ENCODE results near the gene GNA15. TPM values are rescaled to one million over a fixed set of nuclear protein-coding genes. Genes with fewer than 3 reads are reported as not detected.
A peak's percentile ranks its signal among the peaks of the same experiment; 100 is the strongest.
"Not testable (repeated sequence)": the region's sequence is repeated elsewhere in the genome, so short reads cannot be mapped to it uniquely, and the experiment has no call there.

GNA15 gene
- total RNA-seq, 3 donors from 2014 or later: 1.9 to 6.2 (median 4.3) TPM

DNA sequence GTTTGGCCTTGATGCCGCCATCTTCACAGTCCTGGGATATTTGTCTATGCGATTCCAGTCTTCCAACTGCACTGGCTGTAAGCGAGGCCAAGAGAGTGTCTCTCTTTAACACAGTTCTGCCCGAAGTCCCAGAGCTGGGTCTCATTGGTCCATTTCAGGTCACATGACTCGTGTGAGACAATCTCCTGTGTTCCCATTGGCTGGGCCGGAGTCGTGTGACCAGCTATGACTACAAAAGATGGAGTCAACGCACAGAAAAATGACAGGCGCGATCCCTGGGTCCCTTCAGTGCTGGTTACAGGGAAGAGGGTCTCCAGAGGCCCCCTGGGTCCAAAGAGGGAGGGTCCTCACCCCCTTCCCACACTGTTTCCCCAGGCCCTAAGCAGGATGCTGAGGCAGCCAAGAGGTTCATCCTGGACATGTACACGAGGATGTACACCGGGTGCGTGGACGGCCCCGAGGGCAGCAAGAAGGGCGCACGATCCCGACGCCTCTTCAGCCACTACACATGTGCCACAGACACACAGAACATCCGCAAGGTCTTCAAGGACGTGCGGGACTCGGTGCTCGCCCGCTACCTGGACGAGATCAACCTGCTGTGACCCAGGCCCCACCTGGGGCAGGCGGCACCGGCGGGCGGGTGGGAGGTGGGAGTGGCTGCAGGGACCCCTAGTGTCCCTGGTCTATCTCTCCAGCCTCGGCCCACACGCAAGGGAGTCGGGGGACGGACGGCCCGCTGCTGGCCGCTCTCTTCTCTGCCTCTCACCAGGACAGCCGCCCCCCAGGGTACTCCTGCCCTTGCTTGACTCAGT, 26.8 kb downstream of the GNA15 start:
- H3K4me1 ChIP-seq (ENCODE audit: low read depth): peaks cover 3% of the 10 kb centered on the region
- ATAC-seq (no peak), DNase-seq (no peak)
- intact Hi-C loops (cut with DNase I, micrococcal nuclease): loop anchor here in 1 of 2 donors (10.0 kb wide), 2 partner anchors 198 to 278 kb away; no protein-coding TSS in a partner anchor
- H3K9me3 ChIP-seq: no peaks in the 10 kb centered on the region
- no peaks in the 10 kb centered on the region for H3K36me3 ChIP-seq (ENCODE audit: low read depth)
- H3K4me3 ChIP-seq: no peak overlapping the region
- TF ChIP-seq, protein P1, sequence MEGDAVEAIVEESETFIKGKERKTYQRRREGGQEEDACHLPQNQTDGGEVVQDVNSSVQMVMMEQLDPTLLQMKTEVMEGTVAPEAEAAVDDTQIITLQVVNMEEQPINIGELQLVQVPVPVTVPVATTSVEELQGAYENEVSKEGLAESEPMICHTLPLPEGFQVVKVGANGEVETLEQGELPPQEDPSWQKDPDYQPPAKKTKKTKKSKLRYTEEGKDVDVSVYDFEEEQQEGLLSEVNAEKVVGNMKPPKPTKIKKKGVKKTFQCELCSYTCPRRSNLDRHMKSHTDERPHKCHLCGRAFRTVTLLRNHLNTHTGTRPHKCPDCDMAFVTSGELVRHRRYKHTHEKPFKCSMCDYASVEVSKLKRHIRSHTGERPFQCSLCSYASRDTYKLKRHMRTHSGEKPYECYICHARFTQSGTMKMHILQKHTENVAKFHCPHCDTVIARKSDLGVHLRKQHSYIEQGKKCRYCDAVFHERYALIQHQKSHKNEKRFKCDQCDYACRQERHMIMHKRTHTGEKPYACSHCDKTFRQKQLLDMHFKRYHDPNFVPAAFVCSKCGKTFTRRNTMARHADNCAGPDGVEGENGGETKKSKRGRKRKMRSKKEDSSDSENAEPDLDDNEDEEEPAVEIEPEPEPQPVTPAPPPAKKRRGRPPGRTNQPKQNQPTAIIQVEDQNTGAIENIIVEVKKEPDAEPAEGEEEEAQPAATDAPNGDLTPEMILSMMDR (IDR thresholded peaks at IDR 0.05): no peak

DNA sequence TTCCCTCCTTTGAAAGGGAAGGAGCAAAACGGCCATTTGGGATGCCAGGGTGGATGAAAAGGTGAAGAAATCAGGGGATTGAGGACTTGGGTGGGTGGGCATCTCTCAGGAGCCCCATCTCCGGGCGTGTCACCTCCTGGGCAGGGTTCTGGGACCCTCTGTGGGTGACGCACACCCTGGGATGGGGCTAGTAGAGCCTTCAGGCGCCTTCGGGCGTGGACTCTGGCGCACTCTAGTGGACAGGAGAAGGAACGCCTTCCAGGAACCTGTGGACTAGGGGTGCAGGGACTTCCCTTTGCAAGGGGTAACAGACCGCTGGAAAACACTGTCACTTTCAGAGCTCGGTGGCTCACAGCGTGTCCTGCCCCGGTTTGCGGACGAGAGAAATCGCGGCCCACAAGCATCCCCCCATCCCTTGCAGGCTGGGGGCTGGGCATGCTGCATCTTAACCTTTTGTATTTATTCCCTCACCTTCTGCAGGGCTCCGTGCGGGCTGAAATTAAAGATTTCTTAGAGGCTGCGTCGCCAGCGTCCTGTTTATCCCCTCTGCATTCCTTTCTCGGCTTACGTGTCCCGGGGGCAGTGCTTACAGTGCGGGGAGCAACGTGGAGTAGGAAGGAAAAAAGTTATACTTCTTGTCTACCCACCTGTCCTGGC, 27.5 kb downstream of the GNA15 start:
- H3K4me3 ChIP-seq: no peak overlapping the region
- DNase-seq: peak; percentile 58 to 73 (median 73)
- H3K9me3 ChIP-seq: no peaks in the 10 kb centered on the region
- H3K36me3 ChIP-seq (ENCODE audit: low read depth): no peaks in the 10 kb centered on the region
- H3K4me1 ChIP-seq (ENCODE audit: low read depth): peaks cover 3% of the 10 kb centered on the region
- peak; percentile 95 for ATAC-seq
- TF ChIP-seq, protein P1 (IDR thresholded peaks at IDR 0.05): peak; percentile 95
- intact Hi-C loops (cut with DNase I, micrococcal nuclease): loop anchor here in 1 of 2 donors (10.0 kb wide), 2 partner anchors 199 to 279 kb away; no protein-coding TSS in a partner anchor

DNA sequence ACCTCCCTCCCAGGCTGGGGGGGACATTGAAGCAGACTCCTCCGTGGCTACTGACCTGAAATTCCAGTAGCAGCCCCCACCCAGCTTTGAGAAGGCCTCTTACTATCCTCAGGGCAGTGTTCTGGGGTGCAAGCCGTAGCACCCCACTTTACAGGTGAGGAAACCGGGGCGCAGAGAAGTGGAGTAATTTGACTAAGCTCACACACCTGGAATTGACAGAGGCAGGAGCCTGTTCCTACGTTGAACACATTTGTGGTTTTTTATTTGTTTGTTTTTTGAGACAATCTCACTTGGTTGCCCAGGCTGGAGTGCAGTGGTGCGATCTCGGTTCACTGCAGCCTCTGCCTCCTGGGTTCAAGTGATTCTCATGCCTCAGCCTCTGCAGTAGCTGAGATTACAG, 28.1 kb downstream of the GNA15 start:
- Histone ChIP-seq H3K4me3 (no peak overlapping the region), H3K9me3 (no peaks in the 10 kb centered on the region), H3K36me3 (ENCODE audit: low read depth) (no peaks in the 10 kb centered on the region), H3K4me1 (ENCODE audit: low read depth) (peaks cover 3% of the 10 kb centered on the region)
- intact Hi-C loops (cut with DNase I, micrococcal nuclease): loop anchor here in 1 of 2 donors (10.0 kb wide), 2 partner anchors 199 to 279 kb away; no protein-coding TSS in a partner anchor
- TF ChIP-seq, protein P1 (IDR thresholded peaks at IDR 0.05): no peak
- ATAC-seq: peak; percentile 19
- no peak for DNase-seq

DNA sequence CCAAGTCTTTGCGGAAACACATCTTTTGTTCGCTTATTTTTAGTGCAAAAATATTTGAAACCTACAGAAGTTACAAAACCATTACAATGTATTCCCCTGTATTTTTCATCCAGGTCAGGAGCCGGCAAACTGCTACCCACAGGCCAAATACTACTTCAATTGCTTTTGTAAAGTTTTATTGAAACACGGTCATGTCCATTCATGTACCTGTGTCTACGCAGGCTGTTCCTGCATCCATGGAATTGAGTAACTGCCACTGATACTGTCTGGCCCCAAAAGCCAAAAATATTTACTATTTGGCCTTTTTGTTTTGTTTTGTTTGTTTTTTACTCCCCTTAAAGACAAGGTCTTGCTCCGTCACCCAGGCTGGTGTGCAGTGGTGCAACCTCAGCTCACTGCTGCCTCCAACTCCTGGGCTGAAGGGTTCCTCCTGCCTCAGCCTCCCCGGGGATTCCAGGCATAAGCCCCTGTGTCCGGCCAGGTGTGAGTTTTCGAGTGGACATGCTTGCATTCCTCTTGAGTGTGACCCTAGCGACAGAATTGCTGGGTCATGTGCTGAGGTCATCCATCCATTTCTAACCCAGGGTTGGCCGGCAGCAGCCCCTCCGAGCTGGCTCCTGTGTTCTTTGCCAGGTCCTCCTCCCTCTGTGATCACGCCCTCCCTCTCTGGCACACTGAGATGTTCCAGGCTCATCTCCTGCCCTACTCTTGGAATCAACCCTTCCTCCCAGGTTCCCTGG, 31.9 kb downstream of the GNA15 start:
- intact Hi-C loops (cut with DNase I, micrococcal nuclease): loop anchor here in 1 of 2 donors (10.0 kb wide), 2 partner anchors 203 to 283 kb away; no protein-coding TSS in a partner anchor
- H3K4me1 ChIP-seq (ENCODE audit: low read depth): peaks cover 3% of the 10 kb centered on the region
- TF ChIP-seq, protein P1 (IDR thresholded peaks at IDR 0.05): no peak
- no peak for ATAC-seq
- H3K9me3 ChIP-seq: no peaks in the 10 kb centered on the region
- DNase-seq: no peak
- no peaks in the 10 kb centered on the region for H3K36me3 ChIP-seq (ENCODE audit: low read depth)
- no peak overlapping the region for H3K4me3 ChIP-seq

DNA sequence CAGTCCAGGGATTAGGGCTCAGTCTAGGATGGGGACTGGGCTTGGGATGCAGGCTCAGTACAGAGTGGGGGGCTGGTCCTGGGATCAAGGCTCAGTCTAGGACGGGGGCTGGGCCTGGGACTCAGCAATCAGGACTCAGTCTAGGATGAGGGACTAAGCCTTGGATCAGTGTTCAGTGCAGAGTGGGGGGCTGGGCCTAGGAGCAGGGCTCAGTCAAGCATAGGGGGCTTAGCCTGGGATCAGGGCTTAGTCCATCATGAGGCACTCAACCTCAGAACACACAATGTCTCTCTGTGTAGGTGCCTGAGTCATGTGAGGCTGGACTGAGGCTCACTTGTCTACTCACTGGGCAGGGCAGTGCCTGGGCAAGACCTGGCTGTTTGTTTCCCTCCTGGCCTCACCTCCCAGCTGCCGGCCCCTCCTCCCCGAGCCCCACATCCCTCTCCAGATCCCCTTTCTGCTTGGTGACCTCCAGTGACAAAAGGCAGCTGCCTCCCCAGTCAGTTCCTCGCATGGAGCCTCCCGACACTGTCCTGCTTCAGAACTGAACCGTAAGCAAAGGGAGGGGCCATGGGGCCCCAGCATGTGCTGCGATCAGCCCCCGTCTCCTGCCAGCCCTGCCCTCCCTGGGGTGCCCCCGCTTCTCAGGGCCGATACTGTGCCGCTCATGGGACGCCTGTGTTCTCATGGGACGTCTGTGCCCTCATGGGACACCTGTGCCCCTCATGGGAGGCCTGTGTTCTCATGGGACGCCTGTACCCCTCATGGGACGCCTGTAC, 36.2 kb downstream of the GNA15 start:
- H3K4me3 ChIP-seq: no peak overlapping the region
- TF ChIP-seq, protein P1 (IDR thresholded peaks at IDR 0.05): no peak
- peaks cover 13% of the 10 kb centered on the region for H3K4me1 ChIP-seq (ENCODE audit: low read depth)
- no peaks in the 10 kb centered on the region for H3K36me3 ChIP-seq (ENCODE audit: low read depth)
- no peak for DNase-seq
- ATAC-seq: peak; percentile 45
- intact Hi-C loops (cut with DNase I, micrococcal nuclease): no loop called here
- no peaks in the 10 kb centered on the region for H3K9me3 ChIP-seq

DNA sequence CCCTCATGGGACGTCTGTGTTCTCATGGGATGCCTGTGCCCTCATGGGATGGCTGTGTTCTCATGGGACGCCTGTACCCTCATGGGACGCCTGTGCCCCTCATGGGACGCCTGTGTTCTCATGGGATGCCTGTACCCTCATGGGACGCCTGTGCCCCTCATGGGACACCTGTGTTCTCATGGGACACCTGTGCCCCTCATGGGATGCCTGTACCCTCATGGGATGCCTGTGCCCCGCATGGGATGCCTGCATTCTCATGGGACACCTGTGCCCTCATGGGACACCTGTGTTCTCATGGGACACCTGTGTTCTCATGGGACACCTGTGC, 36.8 kb downstream of the GNA15 start:
- H3K36me3 ChIP-seq (ENCODE audit: low read depth); ATAC-seq; H3K9me3 ChIP-seq; intact Hi-C loops (cut with DNase I, micrococcal nuclease); DNase-seq; H3K4me3 ChIP-seq: not testable (repeated sequence)
- H3K4me1 ChIP-seq (ENCODE audit: low read depth): peaks cover 17% of the 10 kb centered on the region
